Thoracic aorta (tissue), 2 donors: ENCODE data around the gene TMEM80. TPM values are rescaled to one million over a fixed set of nuclear protein-coding genes. Genes with fewer than 3 reads are reported as not detected.
"Not testable (repeated sequence)": the region's sequence is repeated elsewhere in the genome, so short reads cannot be mapped to it uniquely, and the experiment has no call there.

ENCODE experiments used
- ATAC-seq: fragments of 150-250 bp; one replicate; pipeline ENCODE4 v1.8.0; 2017; ENCODE audit warnings: low read depth; ENCODE audit not compliant: insufficient number of reproducible peaks, low FRiP score
- DNase-seq: peaks from one replicate; pipeline ENCODE4 v3.0.0-alpha.2; 2020; ENCODE audit warnings: low spot score
- H3K27ac ChIP-seq, 2 donors: fragments of 200-600 bp; sonication (generic); 1 replicate in 1 of 2; 2 replicates in 1 of 2; pipeline ENCODE4 v1.5.1; 2016; ENCODE audit warnings: mild to moderate bottlenecking in 2 of 2, moderate library complexity in 2 of 2
- H3K27me3 ChIP-seq: fragments of 200-600 bp; sonication (generic); replicated peaks from 2 replicates; pipeline ENCODE4 v1.6.0; 2016; ENCODE audit warnings: mild to moderate bottlenecking; ENCODE audit not compliant: insufficient read depth
- H3K36me3 ChIP-seq: fragments of 200-600 bp; sonication (generic); one replicate; pipeline ENCODE4 v1.5.1; 2016
- H3K4me1 ChIP-seq, 2 donors: fragments of 200-600 bp; sonication (generic); 1 replicate in 1 of 2; 2 replicates in 1 of 2; pipeline versions ENCODE4 v1.5.1 to v1.6.0; 2016; ENCODE audit warnings: low read depth in 2 of 2, mild to moderate bottlenecking in 1 of 2; ENCODE audit not compliant: control insufficient read depth in 1 of 2
- H3K4me3 ChIP-seq: fragments of 200-600 bp; sonication (generic); 2 replicates; pipeline ENCODE4 v1.5.1; 2016; ENCODE audit warnings: mild to moderate bottlenecking
- H3K9me3 ChIP-seq: fragments of 200-600 bp; sonication (generic); 2 replicates; pipeline ENCODE4 v1.5.1; 2016
- CTCF ChIP-seq: fragments of 200-600 bp; sonication (generic); IDR thresholded peaks from one replicate; pipeline ENCODE4 v1.5.1; 2019; ENCODE audit warnings: antibody characterized with exemption
- total RNA-seq, 2 donors: library from RNA; depleted of rRNA; stranded (reverse); fragments of >200 nt; gene quantifications; one replicate each; pipeline versions ENCODE4 v1.1.0 to v1.2.3, GENCODE V29; 2016

Gene TMEM80
- total RNA-seq, 2 donors from 2014 or later, result 22.4 to 22.5 TPM

- DNase-seq, result no peak
- H3K4me1 ChIP-seq, result peaks cover 22 to 34% of the 10 kb centered on the region in 2 donors
- no peak for ATAC-seq
Measured at GRCh38 chr11:727281-727701, 31.7 kb downstream of the TMEM80 start.

GRCh38 chr11:727859-728748, 32.5 kb downstream of the TMEM80 start:
- no peaks in the 10 kb centered on the region for H3K27me3 ChIP-seq
- H3K27ac ChIP-seq, result peak overlapping the region; percentile 70 to 94
- no peaks in the 10 kb centered on the region for H3K36me3 ChIP-seq
- ATAC-seq, result peak; percentile 63
- H3K4me3 ChIP-seq, result no peak overlapping the region
- peak; percentile 86 for DNase-seq
- TF ChIP-seq CTCF, result peak; percentile 98
- peaks cover 22 to 34% of the 10 kb centered on the region in 2 donors for H3K4me1 ChIP-seq
- H3K9me3 ChIP-seq, result no peaks in the 10 kb centered on the region

More at GRCh38 chr11:727281-727701, 31.7 kb downstream of the TMEM80 start:
- Histone ChIP-seq H3K27me3 (no peaks in the 10 kb centered on the region), H3K4me3 (no peak overlapping the region), H3K36me3 (no peaks in the 10 kb centered on the region), H3K27ac (peak overlapping the region; percentile 70 to 94), H3K9me3 (no peaks in the 10 kb centered on the region)
- TF ChIP-seq CTCF, result no peak

- H3K9me3 ChIP-seq, result no peaks in the 10 kb centered on the region
- H3K27me3 ChIP-seq, result no peaks in the 10 kb centered on the region
- ATAC-seq, result no peak
- no peak for DNase-seq
- peak overlapping the region; percentile 70 to 94 for H3K27ac ChIP-seq
- H3K4me3 ChIP-seq, result no peak overlapping the region
- no peak for TF ChIP-seq CTCF
- peaks cover 22 to 34% of the 10 kb centered on the region in 2 donors for H3K4me1 ChIP-seq
- no peaks in the 10 kb centered on the region for H3K36me3 ChIP-seq
Measured at GRCh38 chr11:728901-729491, 33.4 kb downstream of the TMEM80 start.

DNA sequence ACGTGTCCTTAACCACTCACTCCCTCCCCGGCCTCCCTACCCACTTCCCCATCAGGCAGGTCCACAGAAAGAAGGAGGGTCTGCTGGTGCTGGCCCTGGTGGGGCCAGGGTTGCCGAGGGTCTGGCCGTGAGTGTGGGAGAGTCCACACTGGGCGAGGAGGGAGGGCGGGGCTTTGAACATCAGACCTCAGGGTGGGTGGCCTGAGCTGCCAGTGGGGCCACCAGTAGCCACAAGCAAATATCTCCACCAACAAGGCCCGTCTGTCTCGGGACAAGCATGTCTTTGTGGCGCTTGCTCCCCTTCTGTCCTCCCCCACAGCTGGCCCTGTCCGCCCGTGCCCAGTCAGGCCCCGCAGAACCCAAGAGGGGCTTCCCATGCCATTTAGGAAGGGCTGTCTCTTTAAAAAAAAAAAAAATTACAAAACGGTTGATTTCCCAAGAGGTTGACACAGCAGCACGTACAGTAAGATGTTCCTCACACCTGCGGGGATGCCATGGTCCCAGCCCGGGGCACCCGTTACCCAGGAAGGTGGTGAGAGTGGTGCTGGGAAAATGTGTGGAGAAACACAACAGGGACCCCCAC, 34.0 kb downstream of the TMEM80 start:
- DNase-seq (no peak), ATAC-seq (no peak)
- Histone ChIP-seq H3K9me3 (no peaks in the 10 kb centered on the region), H3K4me3 (no peak overlapping the region), H3K27ac (peak overlapping the region in 1 of 2 donors; percentile 94), H3K36me3 (no peaks in the 10 kb centered on the region), H3K4me1 (peaks cover 22 to 34% of the 10 kb centered on the region in 2 donors), H3K27me3 (no peaks in the 10 kb centered on the region)
- TF ChIP-seq CTCF, result no peak

GRCh38 chr11:733072-733471, 37.5 kb downstream of the TMEM80 start:
- no peak for ATAC-seq
- DNase-seq, result no peak
- Histone ChIP-seq H3K36me3 (no peaks in the 10 kb centered on the region), H3K27ac (no peak overlapping the region), H3K4me3 (no peak overlapping the region), H3K4me1 (peaks cover 4 to 8% of the 10 kb centered on the region in 2 donors), H3K9me3 (no peaks in the 10 kb centered on the region), H3K27me3 (no peaks in the 10 kb centered on the region)
- TF ChIP-seq CTCF, result no peak

GRCh38 chr11:734541-734940, 38.9 kb downstream of the TMEM80 start:
- not testable (repeated sequence) for H3K27me3 ChIP-seq, H3K9me3 ChIP-seq, H3K4me3 ChIP-seq, ATAC-seq, H3K36me3 ChIP-seq, DNase-seq, H3K4me1 ChIP-seq, H3K27ac ChIP-seq
